Mesendoderm (in vitro differentiated cells): ENCODE results near the gene ARL5C.

ENCODE experiments used
- DNase-seq: peaks from one replicate; pipeline ENCODE4 v3.0.0; 2013
- H2AK5ac ChIP-seq: 2 replicates; pipeline ENCODE4 v1.6.1; 2013; ENCODE audit warnings: low read length, inconsistent platforms
- H2BK120ac ChIP-seq: 2 replicates; pipeline ENCODE4 v1.6.1; 2013; ENCODE audit warnings: low read depth, mild to moderate bottlenecking, low read length, moderate library complexity, mixed read lengths
- H2BK15ac ChIP-seq: replicated peaks from 2 replicates; pipeline ENCODE4 v1.6.1; 2013; ENCODE audit warnings: low read depth, mild to moderate bottlenecking, moderate library complexity
- H2BK5ac ChIP-seq: 2 replicates; pipeline ENCODE4 v1.6.1; 2013; ENCODE audit warnings: low read length, inconsistent platforms
- H3K18ac ChIP-seq: 2 replicates; pipeline ENCODE4 v1.6.1; 2013; ENCODE audit warnings: mild to moderate bottlenecking, low read length, mixed read lengths
- H3K23ac ChIP-seq: one replicate; pipeline ENCODE4 v1.6.1; 2013; ENCODE audit warnings: low read length
- H3K27ac ChIP-seq: 2 replicates; pipeline ENCODE4 v1.5.1; 2013; ENCODE audit warnings: low read depth, mild to moderate bottlenecking, inconsistent platforms, low read length, moderate library complexity
- H3K27me3 ChIP-seq: 2 replicates; pipeline ENCODE4 v1.6.1; 2013; ENCODE audit warnings: low read length, control low read depth, mild to moderate bottlenecking, inconsistent platforms; ENCODE audit not compliant: insufficient read depth, poor library complexity
- H3K36me3 ChIP-seq: 2 replicates; pipeline ENCODE4 v1.6.1; 2013; ENCODE audit warnings: low read length, inconsistent platforms; ENCODE audit not compliant: control insufficient read depth, insufficient read depth
- H3K4ac ChIP-seq: one replicate; pipeline ENCODE4 v1.6.1; 2013; ENCODE audit warnings: low read depth, mild to moderate bottlenecking, low read length, moderate library complexity
- H3K4me1 ChIP-seq: 2 replicates; pipeline ENCODE4 v1.6.1; 2013; ENCODE audit warnings: low read depth, low read length, inconsistent platforms; ENCODE audit not compliant: control insufficient read depth
- H3K4me2 ChIP-seq: 2 replicates; pipeline ENCODE4 v1.6.1; 2013; ENCODE audit warnings: low read length
- H3K4me3 ChIP-seq: 2 replicates; pipeline ENCODE4 v1.5.1; 2013; ENCODE audit warnings: mild to moderate bottlenecking, low read length
- H3K56ac ChIP-seq: one replicate; pipeline ENCODE4 v1.6.1; 2013; ENCODE audit warnings: low read length
- H3K79me1 ChIP-seq: 2 replicates; pipeline ENCODE4 v1.6.1; 2013; ENCODE audit warnings: low read length, inconsistent platforms
- H3K79me2 ChIP-seq: 2 replicates; pipeline ENCODE4 v1.6.1; 2013; ENCODE audit warnings: mild to moderate bottlenecking, low read length; ENCODE audit not compliant: control insufficient read depth, insufficient read depth
- H3K9ac ChIP-seq: 2 replicates; pipeline ENCODE4 v1.6.1; 2013; ENCODE audit warnings: low read length, inconsistent platforms
- H4K5ac ChIP-seq: one replicate; pipeline ENCODE4 v1.6.1; 2013; ENCODE audit warnings: low read length
- H4K8ac ChIP-seq: one replicate; pipeline ENCODE4 v1.6.1; 2013; ENCODE audit warnings: low read depth, mild to moderate bottlenecking, control low read depth, low read length, moderate library complexity
- WGBS: extraction: QIAGEN DNeasy Blood & Tissue Kit; methylation state at CpG from one replicate; pipeline ENCODE4 v1.1.7; 2013; ENCODE audit warnings: low lambda C conversion rate, missing lambda C conversion rate; ENCODE audit not compliant: insufficient coverage; ENCODE audit errors: extremely low coverage; 5-methylcytosine and 5-hydroxymethylcytosine counted together

ARL5C gene

GRCh38 chr17:39153599-39154051 is 12.3 kb downstream of the ARL5C start:
- H3K27me3 ChIP-seq: peaks cover 6% of the 10 kb centered on the region
- H2BK15ac ChIP-seq: no peak overlapping the region
- peak overlapping the region; percentile 74 for H3K56ac ChIP-seq
- no peak overlapping the region for H4K8ac ChIP-seq
- H2AK5ac ChIP-seq: no peak overlapping the region
- no peak overlapping the region for H3K27ac ChIP-seq
- H3K4ac ChIP-seq: no peak overlapping the region
- H2BK120ac ChIP-seq: no peak overlapping the region
- peak overlapping the region; percentile 69 for H3K9ac ChIP-seq
- no peak overlapping the region for H3K18ac ChIP-seq
- peak; percentile 96 for DNase-seq
- H3K79me1 ChIP-seq: no peaks in the 10 kb centered on the region
- no peak overlapping the region for H3K23ac ChIP-seq
- no peak overlapping the region for H2BK5ac ChIP-seq
- H3K4me2 ChIP-seq: peak overlapping the region; percentile 27
- peak overlapping the region; percentile 74 for H3K4me3 ChIP-seq
- H3K4me1 ChIP-seq: peaks cover 2% of the 10 kb centered on the region
- no peaks in the 10 kb centered on the region for H3K36me3 ChIP-seq
- H4K5ac ChIP-seq: no peak overlapping the region
- no peaks in the 10 kb centered on the region for H3K79me2 ChIP-seq
- WGBS: no CpG with 5 or more reads among the region's 16 CpGs

- Histone ChIP-seq H3K9ac (peak overlapping the region; percentile 56), H3K27me3 (peaks cover 6% of the 10 kb centered on the region), H2BK5ac (no peak overlapping the region), H2BK15ac (no peak overlapping the region), H3K23ac (no peak overlapping the region), H3K4ac (no peak overlapping the region), H3K4me3 (peak overlapping the region; percentile 26), H3K4me1 (peaks cover 2% of the 10 kb centered on the region), H3K79me2 (no peaks in the 10 kb centered on the region), H4K5ac (no peak overlapping the region), H2BK120ac (no peak overlapping the region), H3K18ac (no peak overlapping the region), H3K4me2 (peak overlapping the region; percentile 67), H2AK5ac (no peak overlapping the region), H4K8ac (no peak overlapping the region), H3K56ac (peak overlapping the region; percentile 71), H3K79me1 (no peaks in the 10 kb centered on the region), H3K27ac (no peak overlapping the region), H3K36me3 (no peaks in the 10 kb centered on the region)
- no peak for DNase-seq
- WGBS: no CpG with 5 or more reads among the region's 25 CpGs
Observed at GRCh38 chr17:39151943-39152818, 13.8 kb downstream of the ARL5C start.

GRCh38 chr17:39151150-39151942 is 14.6 kb downstream of the ARL5C start, which contains the start of gene PLXDC1:
TSS of gene PLXDC1 (minus strand) at chr17:39151637. CDS start at chr17:39151437, 200 bp downstream.
- Histone ChIP-seq H3K79me1 (no peaks in the 10 kb centered on the region), H3K4me2 (peak within 1 kb of the TSS; percentile 67), H3K4me3 (peak within 1 kb of the TSS; percentile 12), H4K8ac (no peak within 1 kb of the TSS), H3K9ac (peak within 1 kb of the TSS; percentile 49), H4K5ac (no peak within 1 kb of the TSS), H3K56ac (peak within 1 kb of the TSS; percentile 71), H2BK120ac (no peak within 1 kb of the TSS), H3K79me2 (no peaks in the 10 kb centered on the region), H3K36me3 (no peaks in the 10 kb centered on the region), H3K27ac (no peak within 1 kb of the TSS), H3K27me3 (peaks cover 6% of the 10 kb centered on the region), H3K23ac (no peak within 1 kb of the TSS), H2BK5ac (no peak within 1 kb of the TSS), H3K4me1 (peaks cover 2% of the 10 kb centered on the region), H3K18ac (no peak within 1 kb of the TSS), H2AK5ac (no peak within 1 kb of the TSS), H2BK15ac (no peak within 1 kb of the TSS), H3K4ac (no peak within 1 kb of the TSS)
- no CpG with 5 or more reads among the region's 68 CpGs for WGBS
- no peak for DNase-seq

DNA sequence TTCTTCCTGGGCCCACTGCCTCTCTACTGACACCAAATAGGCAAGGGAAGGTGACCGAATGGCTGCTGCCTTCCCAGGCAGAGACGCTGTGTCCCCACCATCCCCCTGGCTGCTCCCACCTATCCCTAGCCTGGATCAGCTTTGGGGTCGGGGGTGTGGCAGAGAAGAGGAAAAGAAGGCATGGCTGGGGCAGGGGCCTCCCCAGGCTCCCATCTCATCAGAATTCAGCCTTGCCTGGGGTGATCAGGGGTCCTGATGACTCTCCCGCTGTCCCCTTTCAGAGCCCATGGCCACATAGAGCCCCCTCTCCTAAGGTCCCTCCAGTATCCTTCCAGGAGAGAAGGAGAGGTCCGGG is 15.2 kb downstream of the ARL5C start:
- no peak overlapping the region for H3K4ac ChIP-seq
- WGBS: no CpG with 5 or more reads among the region's 5 CpGs
- no peaks in the 10 kb centered on the region for H3K79me1 ChIP-seq
- H3K27ac ChIP-seq: no peak overlapping the region
- H3K56ac ChIP-seq: peak overlapping the region; percentile 45
- no peak for DNase-seq
- H3K4me3 ChIP-seq: no peak overlapping the region
- no peak overlapping the region for H3K9ac ChIP-seq
- H4K8ac ChIP-seq: no peak overlapping the region
- no peak overlapping the region for H2BK5ac ChIP-seq
- no peak overlapping the region for H2AK5ac ChIP-seq
- H2BK120ac ChIP-seq: no peak overlapping the region
- no peaks in the 10 kb centered on the region for H3K79me2 ChIP-seq
- peaks cover 6% of the 10 kb centered on the region for H3K27me3 ChIP-seq
- no peak overlapping the region for H4K5ac ChIP-seq
- no peak overlapping the region for H3K23ac ChIP-seq
- H2BK15ac ChIP-seq: no peak overlapping the region
- H3K36me3 ChIP-seq: no peaks in the 10 kb centered on the region
- peaks cover 2% of the 10 kb centered on the region for H3K4me1 ChIP-seq
- peak overlapping the region; percentile 15 for H3K4me2 ChIP-seq
- H3K18ac ChIP-seq: no peak overlapping the region

DNA sequence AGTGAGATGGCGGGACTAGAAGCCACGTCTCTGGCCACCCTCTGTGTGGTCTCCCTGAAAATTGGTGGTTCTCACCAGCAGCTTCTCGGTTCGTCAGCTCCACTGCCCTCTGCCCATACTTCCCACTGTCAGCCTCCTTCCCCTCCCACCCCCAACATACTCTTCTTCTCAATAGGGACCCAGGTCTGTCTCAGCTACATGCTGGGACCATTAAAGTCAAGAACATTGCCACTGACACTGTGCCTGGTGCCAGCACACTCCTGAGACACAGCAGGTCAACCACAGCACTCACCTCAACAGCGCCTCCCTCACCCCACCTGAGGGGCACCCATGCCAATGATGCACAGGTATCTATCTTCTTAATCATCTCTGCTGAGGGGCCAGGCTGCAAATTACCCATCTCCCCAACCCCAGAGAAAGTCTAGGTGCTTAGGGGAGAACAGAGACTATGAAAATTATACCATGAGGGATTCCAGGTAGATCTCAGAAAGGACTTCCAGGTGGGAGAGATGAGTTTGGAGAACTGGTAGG is 15.8 kb downstream of the ARL5C start:
- no peak overlapping the region for H3K56ac ChIP-seq
- no peak overlapping the region for H3K27ac ChIP-seq
- no peak overlapping the region for H3K4me2 ChIP-seq
- H2BK120ac ChIP-seq: no peak overlapping the region
- H2BK15ac ChIP-seq: no peak overlapping the region
- no peak overlapping the region for H3K9ac ChIP-seq
- H3K4me1 ChIP-seq: peaks cover 2% of the 10 kb centered on the region
- no peak for DNase-seq
- no peaks in the 10 kb centered on the region for H3K79me1 ChIP-seq
- H4K8ac ChIP-seq: no peak overlapping the region
- H3K4ac ChIP-seq: no peak overlapping the region
- H3K18ac ChIP-seq: no peak overlapping the region
- no CpG with 5 or more reads among the region's 5 CpGs for WGBS
- no peak overlapping the region for H3K23ac ChIP-seq
- no peak overlapping the region for H2AK5ac ChIP-seq
- H3K79me2 ChIP-seq: no peaks in the 10 kb centered on the region
- H3K27me3 ChIP-seq: peaks cover 6% of the 10 kb centered on the region
- H3K4me3 ChIP-seq: no peak overlapping the region
- H3K36me3 ChIP-seq: no peaks in the 10 kb centered on the region
- no peak overlapping the region for H4K5ac ChIP-seq
- no peak overlapping the region for H2BK5ac ChIP-seq
